ENCODE measurements around the gene MRPL12. TPM values are rescaled to one million over a fixed set of nuclear protein-coding genes. Genes with fewer than 3 reads are reported as not detected.

The MRPL12 gene
- total RNA-seq, 1 experiment from 2014 or later = 139 TPM

DNA sequence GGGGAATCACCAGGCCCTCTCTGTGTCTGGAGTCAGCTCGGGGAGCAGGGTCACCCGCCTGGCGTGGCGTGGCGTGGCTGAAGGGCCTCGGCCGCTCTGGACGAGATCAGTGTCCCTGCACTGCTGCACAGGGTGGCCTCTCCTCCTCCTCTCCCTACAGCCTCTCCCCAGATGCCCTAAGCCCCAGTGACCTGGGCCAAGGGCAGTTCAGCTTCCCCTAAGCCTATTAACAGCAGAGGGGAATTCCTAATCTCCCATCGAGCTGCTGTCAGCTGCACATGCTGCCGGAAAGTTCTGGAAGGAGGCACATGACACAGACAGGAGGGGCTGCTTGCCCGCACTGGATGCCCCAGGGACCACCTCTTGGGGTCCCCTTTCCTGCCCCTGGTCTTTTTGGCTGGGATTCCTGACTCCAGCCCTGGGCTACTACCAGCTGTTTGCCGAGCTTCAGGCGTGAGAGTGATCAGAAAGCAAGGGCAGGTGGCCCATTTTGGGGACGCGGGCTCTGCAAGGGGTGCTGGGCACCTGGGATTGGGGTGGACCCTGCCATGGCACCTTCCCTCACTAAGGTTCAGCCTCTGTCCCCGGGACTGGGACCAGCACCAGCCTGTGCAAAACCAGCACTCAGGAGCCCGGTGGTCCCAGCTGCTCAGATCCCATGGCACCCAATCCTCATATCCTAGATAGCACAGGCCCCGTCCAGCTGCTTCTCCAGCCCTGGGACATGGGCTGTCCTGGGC is 47.6 kb upstream of the MRPL12 start:
- Mint-ChIP-seq H3K27me3 (ENCODE audit: low read depth) (peaks cover 2% of the 10 kb centered on the region; the same call in 1 of the 2 replicates), H3K9me3 (no peaks in the 10 kb centered on the region), H3K36me3 (no peaks in the 10 kb centered on the region), H3K4me3 (no peak overlapping the region), H3K27ac (no peak overlapping the region), H3K4me1 (peaks cover 17% of the 10 kb centered on the region)
- TF ChIP-seq NFATC4 (CRISPR knock-in tag; IDR thresholded peaks at IDR 0.05) (no peak), CBFB (CRISPR knock-in tag; IDR thresholded peaks at IDR 0.05; ENCODE audit: low read depth) (no peak), SP1 (CRISPR knock-in tag; conservative IDR thresholded peaks at IDR 0.05) (no peak), ZNF219 (CRISPR knock-in tag; IDR thresholded peaks at IDR 0.05; ENCODE audit: borderline replicate concordance) (no peak), PRDM15 (CRISPR knock-in tag; IDR thresholded peaks at IDR 0.05) (no peak), E2F1 (CRISPR knock-in tag; IDR thresholded peaks at IDR 0.05) (no peak), FOXP1 (CRISPR knock-in tag; IDR thresholded peaks at IDR 0.05; ENCODE audit: borderline replicate concordance) (no peak), NR3C1 (CRISPR knock-in tag; conservative IDR thresholded peaks at IDR 0.05; ENCODE audit: low read depth) (no peak), ZBTB21 (CRISPR knock-in tag; IDR thresholded peaks at IDR 0.05; ENCODE audit: borderline replicate concordance) (no peak), GRHL2 (CRISPR knock-in tag; IDR thresholded peaks at IDR 0.05; ENCODE audit: insufficient replicate concordance, severe bottlenecking) (no peak), ARID4B (CRISPR knock-in tag; IDR thresholded peaks at IDR 0.05; ENCODE audit: borderline replicate concordance) (no peak), ZNF317 (CRISPR knock-in tag; IDR thresholded peaks at IDR 0.05; ENCODE audit: borderline replicate concordance, low read depth) (no peak), ESRRA (CRISPR knock-in tag; IDR thresholded peaks at IDR 0.05; ENCODE audit: borderline replicate concordance) (no peak)
- TF ChIP-seq, protein P1, sequence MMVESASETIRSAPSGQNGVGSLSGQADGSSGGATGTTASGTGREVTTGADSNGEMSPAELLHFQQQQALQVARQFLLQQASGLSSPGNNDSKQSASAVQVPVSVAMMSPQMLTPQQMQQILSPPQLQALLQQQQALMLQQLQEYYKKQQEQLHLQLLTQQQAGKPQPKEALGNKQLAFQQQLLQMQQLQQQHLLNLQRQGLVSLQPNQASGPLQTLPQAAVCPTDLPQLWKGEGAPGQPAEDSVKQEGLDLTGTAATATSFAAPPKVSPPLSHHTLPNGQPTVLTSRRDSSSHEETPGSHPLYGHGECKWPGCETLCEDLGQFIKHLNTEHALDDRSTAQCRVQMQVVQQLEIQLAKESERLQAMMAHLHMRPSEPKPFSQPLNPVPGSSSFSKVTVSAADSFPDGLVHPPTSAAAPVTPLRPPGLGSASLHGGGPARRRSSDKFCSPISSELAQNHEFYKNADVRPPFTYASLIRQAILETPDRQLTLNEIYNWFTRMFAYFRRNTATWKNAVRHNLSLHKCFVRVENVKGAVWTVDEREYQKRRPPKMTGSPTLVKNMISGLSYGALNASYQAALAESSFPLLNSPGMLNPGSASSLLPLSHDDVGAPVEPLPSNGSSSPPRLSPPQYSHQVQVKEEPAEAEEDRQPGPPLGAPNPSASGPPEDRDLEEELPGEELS (CRISPR knock-in tag; IDR thresholded peaks at IDR 0.05) = no peak
- TF ChIP-seq, protein P2, sequence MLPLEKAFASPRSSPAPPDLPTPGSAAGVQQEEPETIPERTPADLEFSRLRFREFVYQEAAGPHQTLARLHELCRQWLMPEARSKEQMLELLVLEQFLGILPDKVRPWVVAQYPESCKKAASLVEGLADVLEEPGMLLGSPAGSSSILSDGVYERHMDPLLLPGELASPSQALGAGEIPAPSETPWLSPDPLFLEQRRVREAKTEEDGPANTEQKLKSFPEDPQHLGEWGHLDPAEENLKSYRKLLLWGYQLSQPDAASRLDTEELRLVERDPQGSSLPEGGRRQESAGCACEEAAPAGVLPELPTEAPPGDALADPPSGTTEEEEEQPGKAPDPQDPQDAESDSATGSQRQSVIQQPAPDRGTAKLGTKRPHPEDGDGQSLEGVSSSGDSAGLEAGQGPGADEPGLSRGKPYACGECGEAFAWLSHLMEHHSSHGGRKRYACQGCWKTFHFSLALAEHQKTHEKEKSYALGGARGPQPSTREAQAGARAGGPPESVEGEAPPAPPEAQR (CRISPR knock-in tag; IDR thresholded peaks at IDR 0.05) = no peak
- TF ChIP-seq, protein P3, sequence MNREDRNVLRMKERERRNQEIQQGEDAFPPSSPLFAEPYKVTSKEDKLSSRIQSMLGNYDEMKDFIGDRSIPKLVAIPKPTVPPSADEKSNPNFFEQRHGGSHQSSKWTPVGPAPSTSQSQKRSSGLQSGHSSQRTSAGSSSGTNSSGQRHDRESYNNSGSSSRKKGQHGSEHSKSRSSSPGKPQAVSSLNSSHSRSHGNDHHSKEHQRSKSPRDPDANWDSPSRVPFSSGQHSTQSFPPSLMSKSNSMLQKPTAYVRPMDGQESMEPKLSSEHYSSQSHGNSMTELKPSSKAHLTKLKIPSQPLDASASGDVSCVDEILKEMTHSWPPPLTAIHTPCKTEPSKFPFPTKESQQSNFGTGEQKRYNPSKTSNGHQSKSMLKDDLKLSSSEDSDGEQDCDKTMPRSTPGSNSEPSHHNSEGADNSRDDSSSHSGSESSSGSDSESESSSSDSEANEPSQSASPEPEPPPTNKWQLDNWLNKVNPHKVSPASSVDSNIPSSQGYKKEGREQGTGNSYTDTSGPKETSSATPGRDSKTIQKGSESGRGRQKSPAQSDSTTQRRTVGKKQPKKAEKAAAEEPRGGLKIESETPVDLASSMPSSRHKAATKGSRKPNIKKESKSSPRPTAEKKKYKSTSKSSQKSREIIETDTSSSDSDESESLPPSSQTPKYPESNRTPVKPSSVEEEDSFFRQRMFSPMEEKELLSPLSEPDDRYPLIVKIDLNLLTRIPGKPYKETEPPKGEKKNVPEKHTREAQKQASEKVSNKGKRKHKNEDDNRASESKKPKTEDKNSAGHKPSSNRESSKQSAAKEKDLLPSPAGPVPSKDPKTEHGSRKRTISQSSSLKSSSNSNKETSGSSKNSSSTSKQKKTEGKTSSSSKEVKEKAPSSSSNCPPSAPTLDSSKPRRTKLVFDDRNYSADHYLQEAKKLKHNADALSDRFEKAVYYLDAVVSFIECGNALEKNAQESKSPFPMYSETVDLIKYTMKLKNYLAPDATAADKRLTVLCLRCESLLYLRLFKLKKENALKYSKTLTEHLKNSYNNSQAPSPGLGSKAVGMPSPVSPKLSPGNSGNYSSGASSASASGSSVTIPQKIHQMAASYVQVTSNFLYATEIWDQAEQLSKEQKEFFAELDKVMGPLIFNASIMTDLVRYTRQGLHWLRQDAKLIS (CRISPR knock-in tag; IDR thresholded peaks at IDR 0.05; ENCODE audit: borderline replicate concordance) = no peak
- no peak for DNase-seq (ENCODE audit: low spot score)
- ChIA-PET POLR2A (no interaction called here), CTCF (no interaction called here)
- no peak for ATAC-seq

All from WTC11 (cell line).